Measurements from ENCODE around the gene KCNH6. TPM values are rescaled to one million over a fixed set of nuclear protein-coding genes. Genes with fewer than 3 reads are reported as not detected.
A peak's percentile ranks its signal among the peaks of the same experiment; 100 is the strongest.

Gene KCNH6
- total and polyA plus RNA-seq, 4 donors, result 0.22 to 2.3 (median 1.5) TPM

GRCh38 chr17:63519972-63520882 lies 2.9 kb upstream of the KCNH6 start:
- Histone ChIP-seq H3K9me3 (ENCODE audit: control insufficient read depth, insufficient read depth, low read length) (no peaks in the 10 kb centered on the region), H3K36me3 (ENCODE audit: control insufficient read depth, insufficient read depth, low read length) (no peaks in the 10 kb centered on the region), H3K27me3 (ENCODE audit: control insufficient read depth, insufficient read depth, low read length) (peaks cover 18% of the 10 kb centered on the region), H3K4me1 (ENCODE audit: control insufficient read depth, insufficient read depth, low read length) (peaks cover 23% of the 10 kb centered on the region), H3K4me3 (ENCODE audit: low read depth, low read length) (no peak overlapping the region), H3K27ac (ENCODE audit: low read depth, low read length) (no peak overlapping the region)
- WGBS (ENCODE audit: insufficient coverage), result 43% methylated on average over 2 of the region's 5 CpGs
- DNase-seq (ENCODE audit: low read depth in 4 of 6, low spot score in 6 of 6), result peak in 1 of 6 donors; percentile 48

- no peak for DNase-seq (ENCODE audit: low read depth in 4 of 6, low spot score in 6 of 6)
- no peaks in the 10 kb centered on the region for H3K36me3 ChIP-seq (ENCODE audit: control insufficient read depth, insufficient read depth, low read length)
- H3K9me3 ChIP-seq (ENCODE audit: control insufficient read depth, insufficient read depth, low read length), result no peaks in the 10 kb centered on the region
- H3K4me1 ChIP-seq (ENCODE audit: control insufficient read depth, insufficient read depth, low read length), result peaks cover 23% of the 10 kb centered on the region
- H3K27me3 ChIP-seq (ENCODE audit: control insufficient read depth, insufficient read depth, low read length), result peaks cover 21% of the 10 kb centered on the region
- no peak overlapping the region for H3K4me3 ChIP-seq (ENCODE audit: low read depth, low read length)
- 91% methylated on average over 14 of the region's 14 CpGs for WGBS (ENCODE audit: insufficient coverage)
- no peak overlapping the region for H3K27ac ChIP-seq (ENCODE audit: low read depth, low read length)
Measured at GRCh38 chr17:63524051-63524450, 893 bp downstream of the KCNH6 start.

GRCh38 chr17:63525190-63525946 lies 2.2 kb downstream of the KCNH6 start:
- 63% methylated on average over 5 of the region's 6 CpGs for WGBS (ENCODE audit: insufficient coverage)

GRCh38 chr17:63526861-63527260 lies 3.7 kb downstream of the KCNH6 start:
- Histone ChIP-seq H3K27ac (ENCODE audit: low read depth, low read length) (no peak overlapping the region), H3K4me1 (ENCODE audit: control insufficient read depth, insufficient read depth, low read length) (peaks cover 12% of the 10 kb centered on the region), H3K36me3 (ENCODE audit: control insufficient read depth, insufficient read depth, low read length) (no peaks in the 10 kb centered on the region), H3K27me3 (ENCODE audit: control insufficient read depth, insufficient read depth, low read length) (peaks cover 18% of the 10 kb centered on the region), H3K9me3 (ENCODE audit: control insufficient read depth, insufficient read depth, low read length) (no peaks in the 10 kb centered on the region), H3K4me3 (ENCODE audit: low read depth, low read length) (no peak overlapping the region)
- DNase-seq (ENCODE audit: low read depth in 4 of 6, low spot score in 6 of 6), result no peak
- WGBS (ENCODE audit: insufficient coverage), result 67% methylated on average over 1 of the region's 5 CpGs

More at GRCh38 chr17:63525190-63525946, 2.2 kb downstream of the KCNH6 start:
- peaks cover 21% of the 10 kb centered on the region for H3K27me3 ChIP-seq (ENCODE audit: control insufficient read depth, insufficient read depth, low read length)
- no peaks in the 10 kb centered on the region for H3K36me3 ChIP-seq (ENCODE audit: control insufficient read depth, insufficient read depth, low read length)
- no peak overlapping the region for H3K4me3 ChIP-seq (ENCODE audit: low read depth, low read length)
- H3K4me1 ChIP-seq (ENCODE audit: control insufficient read depth, insufficient read depth, low read length), result peaks cover 18% of the 10 kb centered on the region
- H3K27ac ChIP-seq (ENCODE audit: low read depth, low read length), result no peak overlapping the region
- H3K9me3 ChIP-seq (ENCODE audit: control insufficient read depth, insufficient read depth, low read length), result no peaks in the 10 kb centered on the region
- no peak for DNase-seq (ENCODE audit: low read depth in 4 of 6, low spot score in 6 of 6)

- 75% methylated on average over 3 of the region's 9 CpGs for WGBS (ENCODE audit: insufficient coverage)
Measured at GRCh38 chr17:63528183-63528582, 5.0 kb downstream of the KCNH6 start.

GRCh38 chr17:63529711-63530556 lies 6.8 kb downstream of the KCNH6 start:
- Histone ChIP-seq H3K27ac (ENCODE audit: low read depth, low read length) (no peak overlapping the region), H3K4me1 (ENCODE audit: control insufficient read depth, insufficient read depth, low read length) (no peaks in the 10 kb centered on the region), H3K4me3 (ENCODE audit: low read depth, low read length) (no peak overlapping the region), H3K36me3 (ENCODE audit: control insufficient read depth, insufficient read depth, low read length) (no peaks in the 10 kb centered on the region), H3K9me3 (ENCODE audit: control insufficient read depth, insufficient read depth, low read length) (no peaks in the 10 kb centered on the region), H3K27me3 (ENCODE audit: control insufficient read depth, insufficient read depth, low read length) (peaks cover 5% of the 10 kb centered on the region)
- 83% methylated on average over 26 of the region's 26 CpGs for WGBS (ENCODE audit: insufficient coverage)
- DNase-seq (ENCODE audit: low read depth in 4 of 6, low spot score in 6 of 6), result no peak

More at GRCh38 chr17:63528183-63528582, 5.0 kb downstream of the KCNH6 start:
- no peak overlapping the region for H3K4me3 ChIP-seq (ENCODE audit: low read depth, low read length)
- H3K27ac ChIP-seq (ENCODE audit: low read depth, low read length), result no peak overlapping the region
- no peaks in the 10 kb centered on the region for H3K9me3 ChIP-seq (ENCODE audit: control insufficient read depth, insufficient read depth, low read length)
- peaks cover 9% of the 10 kb centered on the region for H3K4me1 ChIP-seq (ENCODE audit: control insufficient read depth, insufficient read depth, low read length)
- H3K27me3 ChIP-seq (ENCODE audit: control insufficient read depth, insufficient read depth, low read length), result peaks cover 16% of the 10 kb centered on the region
- no peaks in the 10 kb centered on the region for H3K36me3 ChIP-seq (ENCODE audit: control insufficient read depth, insufficient read depth, low read length)
- peak in 1 of 6 donors; percentile 37 for DNase-seq (ENCODE audit: low read depth in 4 of 6, low spot score in 6 of 6)

- WGBS (ENCODE audit: insufficient coverage), result 79% methylated on average over 2 of the region's 3 CpGs
- Histone ChIP-seq H3K9me3 (ENCODE audit: control insufficient read depth, insufficient read depth, low read length) (no peaks in the 10 kb centered on the region), H3K27ac (ENCODE audit: low read depth, low read length) (no peak overlapping the region), H3K27me3 (ENCODE audit: control insufficient read depth, insufficient read depth, low read length) (peaks cover 2% of the 10 kb centered on the region), H3K4me3 (ENCODE audit: low read depth, low read length) (no peak overlapping the region), H3K4me1 (ENCODE audit: control insufficient read depth, insufficient read depth, low read length) (no peaks in the 10 kb centered on the region), H3K36me3 (ENCODE audit: control insufficient read depth, insufficient read depth, low read length) (no peaks in the 10 kb centered on the region)
- no peak for DNase-seq (ENCODE audit: low read depth in 4 of 6, low spot score in 6 of 6)
Measured at GRCh38 chr17:63530557-63531021, 7.4 kb downstream of the KCNH6 start.

- H3K27me3 ChIP-seq (ENCODE audit: control insufficient read depth, insufficient read depth, low read length), result peaks cover 2% of the 10 kb centered on the region
- H3K36me3 ChIP-seq (ENCODE audit: control insufficient read depth, insufficient read depth, low read length), result no peaks in the 10 kb centered on the region
- 83% methylated on average over 10 of the region's 10 CpGs for WGBS (ENCODE audit: insufficient coverage)
- no peak overlapping the region for H3K4me3 ChIP-seq (ENCODE audit: low read depth, low read length)
- H3K4me1 ChIP-seq (ENCODE audit: control insufficient read depth, insufficient read depth, low read length), result no peaks in the 10 kb centered on the region
- H3K27ac ChIP-seq (ENCODE audit: low read depth, low read length), result no peak overlapping the region
- no peak for DNase-seq (ENCODE audit: low read depth in 4 of 6, low spot score in 6 of 6)
- no peaks in the 10 kb centered on the region for H3K9me3 ChIP-seq (ENCODE audit: control insufficient read depth, insufficient read depth, low read length)
Measured at GRCh38 chr17:63531022-63531965, 8.1 kb downstream of the KCNH6 start.
